Ascending aorta (tissue), 2 donors: ENCODE measurements around the gene KCNH8. TPM values are rescaled to one million over a fixed set of nuclear protein-coding genes. Genes with fewer than 3 reads are reported as not detected.

Experiments used
- DNase-seq, 2 donors: peaks; one replicate each; pipeline ENCODE4 v3.0.0-alpha.2; 2019; ENCODE audit warnings: low spot score in 2 of 2
- H3K27ac ChIP-seq, 2 donors: fragments of 200-600 bp; sonication (generic); one replicate each; pipeline ENCODE4 v1.5.1; 2016 to 2017; ENCODE audit warnings: mild to moderate bottlenecking in 1 of 2
- H3K27me3 ChIP-seq: fragments of 200-600 bp; sonication (generic); one replicate; pipeline ENCODE4 v1.5.1; 2017
- H3K36me3 ChIP-seq, 2 donors: fragments of 200-600 bp; sonication (generic); one replicate each; pipeline ENCODE4 v1.5.1; 2016
- H3K4me1 ChIP-seq, 2 donors: fragments of 200-600 bp; sonication (generic); one replicate each; pipeline ENCODE4 v1.5.1; 2016 to 2017; ENCODE audit warnings: mild to moderate bottlenecking in 1 of 2
- H3K4me3 ChIP-seq, 2 donors: fragments of 200-600 bp; sonication (generic); one replicate each; pipeline ENCODE4 v1.5.1; 2016 to 2017; ENCODE audit warnings: mild to moderate bottlenecking in 1 of 2
- H3K9me3 ChIP-seq, 2 donors: fragments of 200-600 bp; sonication (generic); one replicate each; pipeline ENCODE4 v1.5.1; 2016
- CTCF ChIP-seq, 3 experiments: fragments of 200-600 bp in 2 of 3; fragments of 450-650 bp in 1 of 3; sonication (generic) in 2 of 3; IDR thresholded peaks; one replicate each; pipeline ENCODE4 v1.5.1; 2016 to 2019; ENCODE audit warnings: antibody characterized with exemption in 3 of 3, mild to moderate bottlenecking in 1 of 3, moderate library complexity in 1 of 3
- intact Hi-C: fragments of 100-400 bp; cut with DNase I; formaldehyde crosslinking; loops from one replicate; pipeline ENCODE4 v1.15.1; 2023
- total RNA-seq: library from RNA; depleted of rRNA; stranded (reverse); fragments of >200 nt; gene quantifications from one replicate; pipeline ENCODE4 v1.1.0, GENCODE V29; 2016

Gene KCNH8
- total RNA-seq, 1 donor from 2014 or later: not detected

GRCh38 chr3:19573644-19574043 is 425.3 kb downstream of the KCNH8 start:
- H3K4me3 ChIP-seq: no peak overlapping the region
- no peaks in the 10 kb centered on the region for H3K36me3 ChIP-seq
- no peaks in the 10 kb centered on the region for H3K27me3 ChIP-seq
- no peaks in the 10 kb centered on the region for H3K9me3 ChIP-seq
- TF ChIP-seq CTCF (IDR thresholded peaks at IDR 0.05): no peak
- no peak for DNase-seq
- intact Hi-C loops: no loop called here
- no peaks in the 10 kb centered on the region for H3K4me1 ChIP-seq
- H3K27ac ChIP-seq: no peak overlapping the region

- no peaks in the 10 kb centered on the region for H3K9me3 ChIP-seq
- H3K4me3 ChIP-seq: no peak overlapping the region
- H3K36me3 ChIP-seq: no peaks in the 10 kb centered on the region
- intact Hi-C loops: no loop called here
- TF ChIP-seq CTCF (IDR thresholded peaks at IDR 0.05): no peak
- no peak for DNase-seq
- no peaks in the 10 kb centered on the region for H3K27me3 ChIP-seq
- no peak overlapping the region for H3K27ac ChIP-seq
- H3K4me1 ChIP-seq: no peaks in the 10 kb centered on the region
Observed at GRCh38 chr3:19574268-19574667, 426.0 kb downstream of the KCNH8 start.

- Histone ChIP-seq H3K4me3 (no peak overlapping the region), H3K27me3 (no peaks in the 10 kb centered on the region), H3K36me3 (no peaks in the 10 kb centered on the region), H3K4me1 (no peaks in the 10 kb centered on the region), H3K27ac (no peak overlapping the region), H3K9me3 (no peaks in the 10 kb centered on the region)
- intact Hi-C loops: no loop called here
- no peak for DNase-seq
- no peak for TF ChIP-seq CTCF (IDR thresholded peaks at IDR 0.05)
Observed at GRCh38 chr3:19576343-19576742, 428.0 kb downstream of the KCNH8 start.
